ENCODE data around the gene EGF.

EGF gene

GRCh38 chr4:109886303-109886702 is 26.4 kb upstream of the EGF start:
- H3K4me3 Mint-ChIP-seq: no peak overlapping the region

GRCh38 chr4:109887071-109887470 is 25.6 kb upstream of the EGF start:
- DNase-seq (no peak), ATAC-seq (replicated peaks) (no peak)
- H3K9me3 Mint-ChIP-seq: no peaks in the 10 kb centered on the region
- no peak overlapping the region for H3K4me3 Mint-ChIP-seq
- no peaks in the 10 kb centered on the region for H3K27me3 Mint-ChIP-seq
- no peaks in the 10 kb centered on the region for H3K36me3 Mint-ChIP-seq (ENCODE audit: insufficient read depth)
- H3K4me1 Mint-ChIP-seq (ENCODE audit: low read depth in 2 of 2): no peaks in the 10 kb centered on the region
- no peak overlapping the region for H3K27ac Mint-ChIP-seq

More at GRCh38 chr4:109886303-109886702, 26.4 kb upstream of the EGF start:
- Mint-ChIP-seq H3K9me3 (no peaks in the 10 kb centered on the region), H3K4me1 (ENCODE audit: low read depth in 2 of 2) (no peaks in the 10 kb centered on the region), H3K27ac (no peak overlapping the region), H3K27me3 (no peaks in the 10 kb centered on the region), H3K36me3 (ENCODE audit: insufficient read depth) (no peaks in the 10 kb centered on the region)
- DNase-seq: no peak
- ATAC-seq (replicated peaks): no peak

GRCh38 chr4:109890076-109890475 is 22.6 kb upstream of the EGF start:
- H3K27ac Mint-ChIP-seq: no peak overlapping the region

GRCh38 chr4:109902559-109903251 is 10.0 kb upstream of the EGF start:
- no peaks in the 10 kb centered on the region for H3K4me1 Mint-ChIP-seq (ENCODE audit: low read depth in 2 of 2)
- peaks cover 50 to 57% of the 10 kb centered on the region in 2 donors for H3K27me3 Mint-ChIP-seq
- no peak overlapping the region for H3K4me3 Mint-ChIP-seq
- H3K36me3 Mint-ChIP-seq (ENCODE audit: insufficient read depth): no peaks in the 10 kb centered on the region
- ATAC-seq (replicated peaks) (no peak), DNase-seq (no peak)
- H3K9me3 Mint-ChIP-seq: peaks cover 0 to 5% of the 10 kb centered on the region in 2 donors
- no peak overlapping the region for H3K27ac Mint-ChIP-seq

More at GRCh38 chr4:109890076-109890475, 22.6 kb upstream of the EGF start:
- H3K27me3 Mint-ChIP-seq: peaks cover 0 to 7% of the 10 kb centered on the region in 2 donors
- H3K9me3 Mint-ChIP-seq: no peaks in the 10 kb centered on the region
- DNase-seq (no peak), ATAC-seq (replicated peaks) (no peak)
- H3K4me3 Mint-ChIP-seq: no peak overlapping the region
- no peaks in the 10 kb centered on the region for H3K4me1 Mint-ChIP-seq (ENCODE audit: low read depth in 2 of 2)
- H3K36me3 Mint-ChIP-seq (ENCODE audit: insufficient read depth): no peaks in the 10 kb centered on the region

GRCh38 chr4:109908731-109909130 is 4.0 kb upstream of the EGF start:
- H3K27me3 Mint-ChIP-seq: peaks cover 62 to 76% of the 10 kb centered on the region in 2 donors
- DNase-seq: no peak
- no peaks in the 10 kb centered on the region for H3K36me3 Mint-ChIP-seq (ENCODE audit: insufficient read depth)
- H3K4me3 Mint-ChIP-seq: no peak overlapping the region
- ATAC-seq (replicated peaks): no peak
- H3K4me1 Mint-ChIP-seq (ENCODE audit: low read depth in 2 of 2): no peaks in the 10 kb centered on the region
- no peak overlapping the region for H3K27ac Mint-ChIP-seq
- H3K9me3 Mint-ChIP-seq: peaks cover 0 to 5% of the 10 kb centered on the region in 2 donors

GRCh38 chr4:109910256-109910655 is 2.4 kb upstream of the EGF start:
- Mint-ChIP-seq H3K27me3 (peaks cover 62 to 75% of the 10 kb centered on the region in 2 donors), H3K4me1 (ENCODE audit: low read depth in 2 of 2) (no peaks in the 10 kb centered on the region), H3K4me3 (no peak overlapping the region), H3K27ac (no peak overlapping the region), H3K36me3 (ENCODE audit: insufficient read depth) (no peaks in the 10 kb centered on the region), H3K9me3 (peaks cover 0 to 5% of the 10 kb centered on the region in 2 donors)
- ATAC-seq (replicated peaks) (no peak), DNase-seq (no peak)

GRCh38 chr4:109913596-109914241 is 1.0 kb downstream of the EGF start:
- Mint-ChIP-seq H3K4me3 (no peak overlapping the region), H3K27me3 (peaks cover 56 to 67% of the 10 kb centered on the region in 2 donors), H3K9me3 (no peaks in the 10 kb centered on the region), H3K4me1 (ENCODE audit: low read depth in 2 of 2) (no peaks in the 10 kb centered on the region), H3K27ac (no peak overlapping the region), H3K36me3 (ENCODE audit: insufficient read depth) (no peaks in the 10 kb centered on the region)
- ATAC-seq (replicated peaks) (no peak), DNase-seq (no peak)

- no peaks in the 10 kb centered on the region for H3K4me1 Mint-ChIP-seq (ENCODE audit: low read depth in 2 of 2)
- H3K4me3 Mint-ChIP-seq: no peak overlapping the region
- H3K36me3 Mint-ChIP-seq (ENCODE audit: insufficient read depth): no peaks in the 10 kb centered on the region
- H3K27ac Mint-ChIP-seq: no peak overlapping the region
- peaks cover 56 to 68% of the 10 kb centered on the region in 2 donors for H3K27me3 Mint-ChIP-seq
- no peaks in the 10 kb centered on the region for H3K9me3 Mint-ChIP-seq
- ATAC-seq (replicated peaks) (no peak), DNase-seq (no peak)
These were observed 1.6 kb downstream of the EGF start for GRCh38 chr4:109914322-109914721.

- H3K9me3 Mint-ChIP-seq: no peaks in the 10 kb centered on the region
- H3K27ac Mint-ChIP-seq: no peak overlapping the region
- H3K4me1 Mint-ChIP-seq (ENCODE audit: low read depth in 2 of 2): peaks cover 0 to 2% of the 10 kb centered on the region in 2 donors
- no peak for ATAC-seq (replicated peaks)
- peaks cover 56 to 72% of the 10 kb centered on the region in 2 donors for H3K27me3 Mint-ChIP-seq
- no peak for DNase-seq
- H3K36me3 Mint-ChIP-seq (ENCODE audit: insufficient read depth): no peaks in the 10 kb centered on the region
- H3K4me3 Mint-ChIP-seq: no peak overlapping the region
These were observed 2.8 kb downstream of the EGF start for GRCh38 chr4:109915385-109916026.

GRCh38 chr4:109916027-109916409 is 3.3 kb downstream of the EGF start:
- Mint-ChIP-seq H3K4me3 (no peak overlapping the region), H3K27ac (no peak overlapping the region), H3K27me3 (peaks cover 56 to 74% of the 10 kb centered on the region in 2 donors), H3K9me3 (no peaks in the 10 kb centered on the region), H3K4me1 (ENCODE audit: low read depth in 2 of 2) (peaks cover 0 to 2% of the 10 kb centered on the region in 2 donors), H3K36me3 (ENCODE audit: insufficient read depth) (no peaks in the 10 kb centered on the region)
- DNase-seq: no peak
- no peak for ATAC-seq (replicated peaks)

- H3K27me3 Mint-ChIP-seq: peaks cover 10 to 37% of the 10 kb centered on the region in 2 donors
- H3K36me3 Mint-ChIP-seq (ENCODE audit: insufficient read depth): no peaks in the 10 kb centered on the region
- no peak for ATAC-seq (replicated peaks)
- no peaks in the 10 kb centered on the region for H3K9me3 Mint-ChIP-seq
- no peak overlapping the region for H3K4me3 Mint-ChIP-seq
- H3K4me1 Mint-ChIP-seq (ENCODE audit: low read depth in 2 of 2): peaks cover 0 to 2% of the 10 kb centered on the region in 2 donors
- DNase-seq: no peak
- no peak overlapping the region for H3K27ac Mint-ChIP-seq
These were observed 8.7 kb downstream of the EGF start for GRCh38 chr4:109921384-109921808.

- Mint-ChIP-seq H3K27me3 (peaks cover 0 to 15% of the 10 kb centered on the region in 2 donors), H3K27ac (no peak overlapping the region), H3K4me3 (no peak overlapping the region), H3K4me1 (ENCODE audit: low read depth in 2 of 2) (peaks cover 0 to 2% of the 10 kb centered on the region in 2 donors), H3K36me3 (ENCODE audit: insufficient read depth) (no peaks in the 10 kb centered on the region), H3K9me3 (no peaks in the 10 kb centered on the region)
- no peak for ATAC-seq (replicated peaks)
- no peak for DNase-seq
These were observed 12.7 kb downstream of the EGF start for GRCh38 chr4:109925396-109925795.

- DNase-seq: no peak
- H3K9me3 Mint-ChIP-seq: no peaks in the 10 kb centered on the region
- H3K36me3 Mint-ChIP-seq (ENCODE audit: insufficient read depth): no peaks in the 10 kb centered on the region
- no peak overlapping the region for H3K27ac Mint-ChIP-seq
- peaks cover 0 to 2% of the 10 kb centered on the region in 2 donors for H3K4me1 Mint-ChIP-seq (ENCODE audit: low read depth in 2 of 2)
- no peak overlapping the region for H3K4me3 Mint-ChIP-seq
- no peaks in the 10 kb centered on the region for H3K27me3 Mint-ChIP-seq
- ATAC-seq (replicated peaks): no peak
These were observed 15.8 kb downstream of the EGF start for GRCh38 chr4:109928327-109929045.

Measured in effector memory CD8-positive, alpha-beta T cell (primary cell).